ENCODE data around the gene FEM1B. TPM values are rescaled to one million over a fixed set of nuclear protein-coding genes. Genes with fewer than 3 reads are reported as not detected.
A peak's percentile ranks its signal among the peaks of the same experiment; 100 is the strongest.

FEM1B gene
- total and polyA plus RNA-seq, 2 of the 8 experiments (the other 6 are each of a cell fraction or from before 2014, with no cell fraction given): 36.1 to 83.8 TPM

GRCh38 chr15:68310804-68311463, 33.4 kb downstream of the FEM1B start:
- DNase-seq (ENCODE audit: low read depth in 1 of 2, low spot score in 2 of 2) (peak in 1 of 2 experiments; percentile 49), FAIRE-seq (no peak)
- Histone ChIP-seq H3K56ac (replicated peaks; ENCODE audit: insufficient read length, low read depth, low read length) (no peak overlapping the region), H3K36me3 (ENCODE audit: control insufficient read depth in 2 of 4, insufficient read depth in 4 of 4, low read length in 3 of 4) (no peaks in the 10 kb centered on the region), H3K27ac (ENCODE audit: low read depth, low read length) (no peak overlapping the region), H2AK5ac (ENCODE audit: low read depth, low read length) (no peak overlapping the region), H2BK20ac (ENCODE audit: low read length) (no peak overlapping the region), H2BK120ac (replicated peaks; ENCODE audit: low read depth, low read length) (no peak overlapping the region), H3K9ac (replicated peaks in 1 of 4; ENCODE audit: extremely low read depth in 1 of 4, low read depth in 3 of 4, low read length in 3 of 4) (no peak overlapping the region), H3K9me3 (ENCODE audit: insufficient read depth in 2 of 2, low read depth in 1 of 2, low read length in 1 of 2) (no peaks in the 10 kb centered on the region), H2AFZ (ENCODE audit: low read length) (0 out of 2 replicates have a peak overlapping the region, but pooled peaks have one; percentile 67), H3K4me2 (ENCODE audit: insufficient read depth in 1 of 2, low read depth in 2 of 2, low read length in 2 of 2) (no peak overlapping the region), H3K79me2 (ENCODE audit: control insufficient read depth in 1 of 2, insufficient read depth in 2 of 2, low read length in 2 of 2) (no peaks in the 10 kb centered on the region), H3K23ac (ENCODE audit: insufficient read length) (no peak overlapping the region), H3K79me1 (ENCODE audit: low read depth, low read length) (no peaks in the 10 kb centered on the region), H4K8ac (ENCODE audit: extremely low read depth, insufficient read depth, low read length) (no peak overlapping the region), H3K18ac (ENCODE audit: extremely low read depth, low read length) (0 out of 2 replicates have a peak overlapping the region, but pooled peaks have one; percentile 14), H3K4ac (replicated peaks; ENCODE audit: insufficient read length, low read depth, low read length) (no peak overlapping the region), H4K5ac (ENCODE audit: insufficient read length, low read depth, low read length) (no peak overlapping the region), H3K14ac (ENCODE audit: insufficient read length) (no peak overlapping the region), H2BK5ac (ENCODE audit: low read depth, low read length) (0 out of 2 replicates have a peak overlapping the region, but pooled peaks have one; percentile 2), H3K4me1 (replicated peaks in 1 of 4; ENCODE audit: control insufficient read depth in 3 of 4, insufficient read depth in 4 of 4, low read length in 3 of 4) (peaks cover 0 to 19% (median 12%) of the 10 kb centered on the region in 4 experiments; a peak in 6 of 7 replicates), H3K27me3 (replicated peaks in 1 of 4; ENCODE audit: control insufficient read depth in 3 of 4, extremely low read depth in 1 of 4, insufficient read depth in 3 of 4, low read length in 3 of 4) (no peaks in the 10 kb centered on the region), H3K23me2 (ENCODE audit: low read depth, low read length) (no peaks in the 10 kb centered on the region), H3K4me3 (ENCODE audit: extremely low read depth in 1 of 4, insufficient read depth in 2 of 4, low read depth in 3 of 4, low read length in 4 of 4) (no peak overlapping the region), H4K91ac (replicated peaks; ENCODE audit: insufficient read length, low read length) (no peak overlapping the region), H2BK15ac (ENCODE audit: low read length) (peak overlapping the region; percentile 89; the same call in 1 of the 2 replicates), H2BK12ac (ENCODE audit: low read depth, low read length) (0 out of 2 replicates have a peak overlapping the region, but pooled peaks have one; percentile 50), H4K20me1 (replicated peaks in 1 of 2; ENCODE audit: control insufficient read depth in 1 of 2, insufficient read depth in 2 of 2, low read length in 2 of 2) (no peaks in the 10 kb centered on the region)
- POLR2A ChIA-PET (ENCODE audit: partially characterized antibody): interaction anchor here (0.8 to 2.6 kb wide), 4 partner anchors 26 to 54 kb away, joined by 3 to 7 read pairs (median 4); partner anchors contain the start of gene FEM1B
- CTCF ChIA-PET (ENCODE audit: partially characterized antibody): interaction anchor here (0.6 to 9.0 kb wide), 14 partner anchors 12 to 566 kb away, joined by 3 to 199 read pairs (median 4); no protein-coding TSS in a partner anchor
- WGBS, 2 experiments (ENCODE audit: extremely low coverage in 1 of 2, insufficient coverage in 1 of 2, insufficient read length in 1 of 2, insufficient replicate concordance in 2 of 2, low coverage in 1 of 2, low lambda C conversion rate in 2 of 2, missing lambda C conversion rate in 1 of 2): 90% methylated on average over 22 of the region's 22 CpGs; no CpG with 5 or more reads in 1 of the 2 experiments
- TF ChIP-seq EGR1 (IDR thresholded peaks at IDR 0.05; ENCODE audit: borderline replicate concordance, low read depth, low read length) (no peak), HDAC6 (IDR thresholded peaks at IDR 0.05; ENCODE audit: low read depth, low read length) (no peak), FOSL1 (IDR thresholded peaks at IDR 0.05; ENCODE audit: insufficient read depth, low read depth, low read length) (no peak), ATF2 (IDR thresholded peaks at IDR 0.05; ENCODE audit: low read length) (no peak), BCL11A (IDR thresholded peaks at IDR 0.05; ENCODE audit: low read depth in 2 of 2, low read length in 2 of 2) (no peak), SIRT6 (IDR thresholded peaks at IDR 0.05; ENCODE audit: low read length) (no peak)

Measured in H1 (cell line).